ENCODE data around the gene GPR137.

DNA sequence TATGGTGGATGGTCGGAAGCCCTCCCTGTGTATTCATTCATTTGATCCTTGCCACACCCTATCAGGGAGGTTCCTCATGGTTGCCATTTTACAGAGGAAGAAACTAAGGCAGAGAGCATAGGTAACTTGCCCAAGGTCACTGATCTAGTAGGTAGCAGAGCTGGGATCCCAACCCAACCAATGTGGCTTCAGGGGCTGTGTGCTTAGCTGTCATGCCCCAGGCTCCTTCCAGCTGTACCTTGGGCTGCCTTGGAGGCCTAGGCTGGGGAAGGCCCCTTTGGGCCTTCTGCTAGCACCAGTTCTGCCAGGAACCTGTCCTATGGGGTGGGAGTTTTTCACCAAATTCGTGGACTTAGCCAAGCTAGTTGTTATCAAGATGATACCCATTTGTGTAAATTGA, 9.8 kb upstream of the GPR137 start:
- TF ChIP-seq CTCF (IDR thresholded peaks at IDR 0.05; ENCODE audit: low read length) (no peak), EZH2 (IDR thresholded peaks at IDR 0.05; ENCODE audit: borderline replicate concordance, low read length) (no peak)

Data from OCI-LY1 (cell line).